Coronary artery (tissue), 2 donors: ENCODE measurements around the gene DHX30.

ENCODE experiments used
- DNase-seq: peaks from one replicate; pipeline ENCODE4 v3.0.0-alpha.2; 2017; ENCODE audit warnings: low spot score
- H3K27ac ChIP-seq, 2 donors: fragments of 200-600 bp; sonication (generic); one replicate each; pipeline ENCODE4 v1.5.1; 2016 to 2019
- H3K4me3 ChIP-seq: fragments of 200-600 bp; sonication (generic); 2 replicates; pipeline ENCODE4 v1.5.1; 2016; ENCODE audit warnings: mild to moderate bottlenecking, moderate library complexity
- CTCF ChIP-seq: fragments of 200-600 bp; sonication (generic); IDR thresholded peaks from one replicate; pipeline ENCODE4 v1.5.1; 2019; ENCODE audit warnings: antibody characterized with exemption

The DHX30 gene

DNA sequence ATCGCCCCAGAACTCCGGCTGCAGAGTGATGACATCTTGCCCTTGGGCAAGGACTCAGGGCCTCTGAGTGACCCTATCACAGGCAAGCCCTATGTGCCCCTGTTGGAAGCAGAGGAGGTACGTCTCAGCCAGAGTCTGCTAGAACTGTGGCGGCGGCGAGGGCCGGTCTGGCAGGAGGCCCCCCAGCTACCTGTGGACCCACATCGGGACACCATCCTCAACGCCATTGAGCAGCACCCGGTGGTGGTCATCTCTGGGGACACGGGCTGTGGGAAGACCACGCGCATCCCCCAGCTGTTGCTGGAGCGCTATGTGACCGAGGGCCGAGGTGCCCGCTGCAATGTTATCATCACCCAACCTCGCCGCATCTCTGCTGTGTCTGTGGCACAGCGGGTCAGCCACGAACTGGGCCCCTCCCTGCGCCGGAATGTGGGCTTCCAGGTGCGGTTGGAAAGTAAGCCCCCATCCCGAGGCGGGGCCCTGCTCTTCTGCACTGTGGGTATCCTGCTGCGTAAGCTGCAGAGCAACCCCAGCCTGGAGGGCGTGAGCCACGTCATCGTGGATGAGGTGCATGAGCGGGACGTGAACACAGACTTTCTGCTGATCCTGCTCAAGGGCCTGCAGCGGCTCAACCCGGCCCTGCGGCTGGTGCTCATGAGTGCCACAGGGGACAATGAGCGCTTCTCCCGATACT, 43.4 kb downstream of the DHX30 start:
- no peak overlapping the region for H3K27ac ChIP-seq
- no peak overlapping the region for H3K4me3 ChIP-seq
- no peak for TF ChIP-seq CTCF
- DNase-seq = no peak

GRCh38 chr3:47846880-47847248, 43.9 kb downstream of the DHX30 start:
- H3K4me3 ChIP-seq = no peak overlapping the region
- no peak overlapping the region for H3K27ac ChIP-seq
- no peak for DNase-seq
- TF ChIP-seq CTCF = no peak

DNA sequence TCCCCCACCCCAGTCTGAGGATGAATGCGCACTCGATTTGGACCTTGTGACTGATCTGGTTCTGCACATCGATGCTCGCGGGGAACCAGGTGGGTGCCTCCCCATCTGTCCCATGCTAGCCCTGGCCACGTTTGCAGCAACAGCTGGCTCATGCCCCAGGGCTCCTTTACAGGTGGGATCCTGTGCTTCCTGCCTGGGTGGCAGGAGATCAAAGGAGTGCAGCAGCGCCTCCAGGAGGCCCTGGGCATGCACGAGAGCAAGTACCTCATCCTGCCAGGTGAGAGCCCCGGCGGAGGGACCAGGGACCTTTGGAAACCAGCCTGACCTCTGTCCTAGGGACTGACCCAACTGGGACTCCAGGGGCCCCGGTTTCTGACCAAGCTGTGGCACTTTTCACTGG, 44.3 kb downstream of the DHX30 start:
- Histone ChIP-seq H3K4me3 (no peak overlapping the region), H3K27ac (no peak overlapping the region)
- no peak for DNase-seq
- no peak for TF ChIP-seq CTCF

DNA sequence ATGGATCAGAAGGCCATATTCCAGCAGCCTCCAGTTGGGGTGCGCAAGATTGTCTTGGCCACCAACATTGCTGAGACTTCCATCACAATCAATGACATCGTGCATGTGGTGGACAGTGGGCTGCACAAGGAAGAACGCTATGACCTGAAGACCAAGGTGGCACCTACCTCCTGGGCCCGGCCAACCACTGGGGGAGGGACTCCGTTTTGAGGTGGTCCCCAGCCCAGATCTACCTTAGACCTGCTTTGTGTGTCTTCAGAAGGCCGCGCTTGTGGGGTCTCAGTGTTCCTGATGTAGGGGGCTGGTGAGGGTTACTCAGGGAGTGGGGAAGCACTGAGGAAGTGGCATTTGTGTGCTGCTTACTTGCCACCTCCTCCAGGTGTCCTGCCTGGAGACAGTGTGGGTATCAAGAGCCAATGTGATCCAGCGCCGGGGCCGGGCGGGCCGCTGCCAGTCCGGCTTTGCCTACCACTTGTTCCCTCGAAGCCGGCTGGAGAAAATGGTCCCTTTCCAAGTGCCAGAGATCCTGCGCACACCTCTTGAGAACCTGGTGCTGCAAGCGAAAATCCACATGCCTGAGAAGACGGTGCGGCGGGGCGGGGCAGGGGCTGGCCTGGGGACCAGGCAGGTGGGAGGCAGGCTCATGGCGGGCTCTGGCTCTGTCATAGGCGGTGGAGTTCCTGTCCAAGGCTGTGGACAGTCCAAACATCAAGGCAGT, 45.0 kb downstream of the DHX30 start:
- TF ChIP-seq CTCF = no peak
- H3K27ac ChIP-seq = no peak overlapping the region
- H3K4me3 ChIP-seq = no peak overlapping the region
- DNase-seq = no peak

DNA sequence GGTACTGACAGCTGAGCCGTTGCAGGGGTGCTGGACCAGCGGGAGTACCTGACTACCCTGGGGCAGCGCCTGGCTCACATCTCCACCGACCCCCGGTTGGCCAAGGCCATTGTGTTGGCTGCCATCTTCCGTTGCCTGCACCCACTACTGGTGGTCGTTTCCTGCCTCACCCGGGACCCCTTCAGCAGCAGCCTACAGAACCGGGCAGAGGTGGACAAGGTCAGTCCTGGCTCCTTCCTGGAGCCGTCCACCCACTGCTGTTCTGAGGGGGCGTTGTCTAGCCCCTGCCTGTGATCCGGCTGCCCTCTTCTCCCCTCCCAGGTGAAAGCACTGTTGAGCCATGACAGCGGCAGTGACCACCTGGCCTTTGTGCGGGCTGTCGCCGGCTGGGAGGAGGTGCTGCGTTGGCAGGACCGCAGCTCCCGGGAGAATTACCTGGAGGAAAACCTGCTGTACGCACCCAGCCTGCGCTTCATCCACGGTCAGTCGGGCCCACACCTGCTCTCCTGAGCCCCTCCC, 45.7 kb downstream of the DHX30 start:
- H3K27ac ChIP-seq = no peak overlapping the region
- H3K4me3 ChIP-seq = no peak overlapping the region
- no peak for TF ChIP-seq CTCF
- DNase-seq = no peak

GRCh38 chr3:47849186-47849698, 46.3 kb downstream of the DHX30 start:
- H3K27ac ChIP-seq = no peak overlapping the region
- no peak for DNase-seq
- no peak for TF ChIP-seq CTCF

More at GRCh38 chr3:47849186-47849698, 46.3 kb downstream of the DHX30 start:
- H3K4me3 ChIP-seq = no peak overlapping the region
